ENCODE results near the gene HOXB5.

Gene HOXB5

GRCh38 chr17:48570325-48571023, 23.1 kb downstream of the HOXB5 start:
- no peak for DNase-seq

- no peak for DNase-seq
These were observed 23.8 kb downstream of the HOXB5 start for GRCh38 chr17:48569674-48570324.

GRCh38 chr17:48569240-48569582, 24.4 kb downstream of the HOXB5 start:
- DNase-seq: no peak

DNA sequence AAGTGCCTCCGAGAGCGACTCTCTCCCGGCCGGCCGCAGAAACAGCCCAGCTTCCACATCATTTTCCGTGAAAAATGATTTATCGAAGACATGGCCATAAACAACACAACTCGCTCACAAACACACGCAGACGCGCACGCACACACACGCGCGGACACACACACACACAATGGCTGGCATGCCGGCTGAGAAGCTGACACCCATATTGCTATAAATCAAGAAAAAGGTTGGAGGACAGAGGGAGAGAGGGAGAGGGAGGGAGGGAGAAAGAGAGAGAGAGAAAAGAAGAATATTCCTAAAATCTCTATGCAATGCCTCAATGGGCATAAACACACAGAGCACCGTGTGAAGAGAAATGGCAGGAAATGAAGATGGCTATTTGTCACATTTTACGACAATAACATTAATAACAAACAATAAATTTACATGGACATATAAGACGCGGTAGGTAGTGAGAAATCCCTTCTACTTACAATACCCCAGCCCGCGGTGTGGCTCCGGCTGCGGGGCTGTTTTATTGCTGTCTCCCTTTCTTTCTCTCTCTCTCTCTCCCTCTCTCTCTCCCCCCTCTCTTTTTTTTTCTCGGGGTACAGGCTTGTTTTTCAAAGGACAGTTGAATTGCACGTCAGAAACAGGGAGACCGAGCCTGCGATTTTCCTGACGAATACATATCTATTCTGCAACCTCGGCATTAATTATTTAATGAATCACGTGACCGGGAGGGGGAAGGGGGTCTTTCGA, 24.9 kb downstream of the HOXB5 start:
- DNase-seq: no peak

DNA sequence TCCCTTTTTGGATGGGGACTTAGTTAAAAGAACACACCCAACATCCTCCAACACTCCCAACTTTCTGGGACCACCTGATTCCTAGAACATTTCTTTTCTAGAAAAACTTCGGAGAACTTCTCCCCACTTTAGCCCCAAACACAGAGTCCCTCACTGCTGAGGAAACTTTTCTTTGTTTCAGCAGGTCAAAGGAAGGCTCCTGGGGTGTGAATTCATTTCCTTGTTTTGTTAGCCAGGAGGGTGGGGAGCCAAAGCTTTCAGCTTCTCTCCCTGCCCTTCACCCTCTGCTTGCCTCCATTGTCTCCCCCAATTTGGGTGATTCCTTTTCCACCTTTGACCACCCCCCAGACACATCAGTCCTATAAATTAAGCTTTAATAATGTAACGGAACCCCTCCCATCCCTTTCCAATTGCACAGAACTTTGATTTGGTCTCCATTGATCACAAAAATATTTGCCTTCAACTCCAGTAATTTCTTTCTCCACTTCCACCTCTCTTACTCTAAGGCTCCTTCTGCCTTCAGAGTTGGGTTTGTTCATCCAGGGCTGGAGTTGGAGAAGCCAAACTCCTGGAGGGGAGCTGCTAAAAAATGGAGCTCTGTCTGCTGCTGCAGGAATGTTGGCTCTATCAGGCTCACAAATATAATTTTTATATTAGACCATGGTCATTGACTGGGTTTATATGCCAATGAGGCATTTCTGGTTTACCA, 25.8 kb downstream of the HOXB5 start:
- DNase-seq: no peak

DNA sequence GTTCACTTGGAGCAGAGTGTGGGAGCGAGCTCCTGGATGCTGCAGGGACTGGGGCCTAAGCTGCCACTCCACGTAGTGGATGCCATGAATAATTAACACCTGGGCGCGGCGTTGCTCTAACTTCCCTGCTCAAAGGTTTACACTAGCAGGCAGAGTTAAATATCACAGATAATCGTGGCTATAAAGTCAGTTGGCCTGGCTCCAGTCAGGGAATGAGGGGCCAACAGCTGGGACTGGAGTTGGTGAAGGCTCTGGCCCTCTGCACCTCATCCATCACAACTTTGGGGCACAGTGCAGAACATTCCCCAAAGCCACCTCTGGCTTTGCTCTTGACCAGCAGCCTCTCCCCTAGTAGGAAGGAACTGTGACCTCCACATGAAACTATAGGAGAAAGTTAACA, 26.4 kb downstream of the HOXB5 start:
- DNase-seq: no peak

GRCh38 chr17:48566717-48567116, 26.9 kb downstream of the HOXB5 start:
- no peak for DNase-seq

- no peak for DNase-seq
These were observed 27.5 kb downstream of the HOXB5 start for GRCh38 chr17:48565925-48566710.

GRCh38 chr17:48565022-48565554, 28.5 kb downstream of the HOXB5 start:
- DNase-seq: no peak

DNA sequence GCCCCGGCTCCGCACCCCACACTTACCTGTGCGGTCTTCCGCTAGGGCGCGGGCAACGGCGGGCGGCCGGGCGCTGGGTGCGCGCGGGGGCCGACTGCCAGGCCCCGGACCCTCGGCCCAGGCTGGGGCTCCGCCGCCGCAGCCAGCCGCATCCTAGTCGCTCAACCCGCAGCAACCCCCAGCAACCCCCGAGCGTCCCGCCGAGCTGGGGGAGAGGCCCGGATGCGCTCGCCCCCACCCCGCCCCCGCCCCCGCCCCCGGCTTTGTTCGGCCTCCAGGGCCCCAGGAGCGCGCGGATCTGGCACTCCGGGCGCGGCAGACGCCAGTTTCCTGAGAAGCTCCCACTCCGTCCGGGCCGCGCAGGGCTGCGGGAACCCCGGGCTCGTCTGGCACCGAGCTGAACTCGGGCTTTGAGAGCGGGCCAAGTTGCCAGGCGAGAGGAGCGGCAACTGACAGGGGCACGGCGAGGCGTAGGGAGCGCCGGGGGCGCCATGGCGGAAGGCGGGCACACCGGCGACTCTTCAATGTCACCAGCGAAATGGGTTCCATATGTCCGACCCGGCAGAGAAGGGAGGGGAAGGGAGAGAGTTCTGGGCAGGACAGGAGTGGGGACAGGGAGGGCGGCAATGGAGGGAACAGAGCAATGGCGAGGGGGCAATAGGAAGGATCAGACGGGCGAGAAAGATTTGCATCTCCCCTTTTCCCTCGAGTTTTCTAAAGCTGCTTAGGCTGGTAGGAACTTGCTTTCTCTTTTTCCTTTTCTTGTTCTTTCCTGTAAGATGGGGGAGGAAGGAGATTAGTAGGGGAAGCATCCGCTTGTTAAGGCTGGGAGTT, 29.2 kb downstream of the HOXB5 start:
- DNase-seq: no peak

GRCh38 chr17:48563867-48564187, 29.8 kb downstream of the HOXB5 start:
- DNase-seq: no peak

- DNase-seq: no peak
These were observed 30.2 kb downstream of the HOXB5 start for GRCh38 chr17:48563385-48563838.

GRCh38 chr17:48562934-48563333, 30.6 kb downstream of the HOXB5 start:
- DNase-seq: no peak

DNA sequence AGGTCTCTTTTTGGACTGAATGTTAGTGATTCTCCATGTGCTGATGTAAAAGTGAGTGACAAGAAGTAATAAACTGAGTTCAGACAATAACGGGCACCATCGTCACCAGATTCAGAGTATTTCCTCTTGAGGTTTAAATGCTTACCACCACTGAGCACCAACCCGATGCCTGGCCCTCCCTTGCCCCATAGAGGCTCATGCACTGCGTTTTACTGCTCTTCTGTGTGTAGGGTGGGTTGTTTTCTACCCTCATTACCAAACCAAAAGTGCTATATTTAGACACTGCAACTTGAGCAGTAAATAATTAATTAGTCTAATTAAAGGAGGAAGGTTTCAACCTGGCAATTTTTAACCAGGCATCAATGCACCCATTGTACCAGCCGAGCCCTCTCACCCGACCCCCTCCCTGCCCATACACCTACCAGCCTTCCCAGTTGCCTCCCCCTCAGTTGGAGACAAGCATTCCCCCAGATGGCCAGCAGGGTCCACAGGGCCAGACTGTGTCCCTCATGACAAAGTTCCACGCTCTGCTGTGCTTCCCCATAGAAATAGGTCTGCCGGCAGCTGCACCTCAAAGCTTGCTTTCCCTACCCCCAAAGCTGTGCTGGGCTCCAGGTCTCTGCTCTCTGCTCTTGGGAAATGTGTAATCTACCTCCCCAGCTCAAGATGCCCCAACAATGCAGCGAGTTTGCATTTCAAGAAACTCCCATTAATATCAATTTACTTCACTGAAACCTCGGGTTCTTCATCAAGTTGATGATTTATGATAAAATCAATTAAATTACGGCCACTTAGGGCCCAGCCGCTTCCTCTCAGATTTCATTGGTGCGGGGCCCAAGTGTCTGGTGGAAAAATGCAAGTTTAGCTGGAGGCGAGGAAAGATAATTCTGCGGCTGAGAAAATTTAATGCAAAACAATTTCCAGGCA, 31.4 kb downstream of the HOXB5 start:
- no peak for DNase-seq

DNA sequence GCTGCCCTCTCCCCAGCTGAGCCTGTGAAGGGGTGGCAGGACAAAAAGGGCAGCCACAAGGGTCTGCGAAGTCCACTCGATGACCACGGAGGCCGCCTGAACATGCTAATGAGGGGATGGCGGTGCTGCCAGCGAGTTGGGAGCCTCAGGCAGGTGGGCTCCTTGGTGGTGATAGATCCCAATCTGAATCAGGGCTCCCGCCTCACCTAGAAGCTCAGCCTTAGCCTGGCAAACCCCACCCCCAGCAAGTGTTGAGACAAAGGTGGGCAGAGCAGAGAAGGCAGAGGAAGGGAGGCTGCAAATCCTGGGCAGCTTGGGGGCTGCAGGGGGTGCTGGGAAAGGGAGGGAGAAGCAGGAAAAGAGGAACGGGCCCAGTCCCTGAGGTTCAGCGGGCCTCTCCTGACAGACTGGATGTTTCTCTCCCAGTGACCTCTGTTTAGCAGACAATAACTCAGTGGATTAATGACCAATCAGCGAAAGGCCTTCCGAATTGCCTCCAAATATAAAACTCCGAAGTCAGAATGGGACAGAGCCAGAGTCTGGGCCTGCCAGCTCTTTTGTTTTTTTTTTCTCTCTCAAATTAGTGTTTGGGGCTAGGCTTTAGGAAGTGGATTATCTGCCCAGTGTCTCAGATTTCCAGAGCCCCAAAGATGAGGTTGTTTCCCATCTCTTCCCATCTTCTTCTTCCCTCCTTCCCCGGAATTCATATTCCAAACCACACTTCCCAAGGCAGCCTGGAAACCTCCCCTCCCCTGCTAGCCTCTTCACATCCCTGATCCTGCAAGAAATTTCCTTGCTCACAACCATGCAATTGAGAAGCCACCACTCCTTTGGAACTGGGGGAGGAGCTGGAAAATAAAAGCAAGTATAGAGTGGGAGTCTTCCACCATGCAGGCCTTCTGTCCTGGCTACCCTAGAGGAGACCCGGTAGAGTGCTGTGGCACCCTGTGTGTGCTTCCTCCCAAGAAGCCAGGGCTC, 33.5 kb downstream of the HOXB5 start:
- no peak for DNase-seq

DNA sequence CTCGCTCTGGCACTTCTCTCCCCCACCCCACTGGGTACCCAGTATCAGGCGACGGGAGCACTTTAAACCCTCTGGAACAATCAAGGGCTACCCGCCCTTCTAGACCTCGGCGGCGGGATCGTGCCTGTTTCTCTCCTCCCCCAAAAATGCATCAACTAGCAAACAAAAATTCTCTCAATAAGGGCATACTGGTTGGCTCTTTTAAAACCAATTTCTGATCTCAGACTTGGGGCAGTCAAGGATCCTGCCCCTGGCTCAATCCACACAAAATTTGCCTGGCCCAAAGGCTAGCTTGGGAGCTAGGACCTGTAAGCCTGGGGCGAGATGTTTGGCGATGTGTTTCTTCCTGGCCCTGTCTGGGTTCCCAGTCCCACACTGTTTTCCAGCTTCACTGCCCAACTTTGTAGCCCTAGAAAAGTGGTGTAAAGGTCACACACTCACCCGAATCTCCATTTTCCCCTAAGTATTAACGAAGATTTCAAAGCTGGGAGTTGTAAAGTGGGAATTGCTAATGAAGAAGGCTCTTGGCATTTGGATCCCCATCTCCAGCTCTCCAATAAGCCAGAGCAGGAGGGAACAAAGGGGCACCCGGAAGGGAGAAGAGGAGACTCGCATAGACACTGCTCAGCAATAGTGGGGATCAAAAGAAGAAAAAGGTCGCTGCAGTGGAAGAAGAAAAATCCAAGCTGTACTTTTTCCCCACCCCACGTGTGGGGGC, 34.3 kb downstream of the HOXB5 start:
- no peak for DNase-seq

- DNase-seq: no peak
These were observed 34.8 kb downstream of the HOXB5 start for GRCh38 chr17:48558831-48559121.

GRCh38 chr17:48558057-48558830, 35.3 kb downstream of the HOXB5 start:
- no peak for DNase-seq
